ENCODE measurements around the gene RAPGEF1. TPM values are rescaled to one million over a fixed set of nuclear protein-coding genes. Genes with fewer than 3 reads are reported as not detected.
A peak's percentile ranks its signal among the peaks of the same experiment; 100 is the strongest.

The RAPGEF1 gene
- total RNA-seq, 1 donor from 2014 or later, result 73.1 TPM

- Mint-ChIP-seq H3K27me3 (ENCODE audit: low read depth) (no peaks in the 10 kb centered on the region), H3K36me3 (ENCODE audit: low read depth) (peaks cover 40% of the 10 kb centered on the region), H3K4me3 (ENCODE audit: unreplicated experiment) (no peak overlapping the region), H3K9me3 (ENCODE audit: low read depth) (no peaks in the 10 kb centered on the region), H3K27ac (ENCODE audit: unreplicated experiment) (no peak overlapping the region), H3K4me1 (ENCODE audit: low read depth) (peaks cover 13% of the 10 kb centered on the region)
- TF ChIP-seq CTCF (IDR thresholded peaks at IDR 0.05), result no peak
- DNase-seq (ENCODE audit: low spot score), result peak; percentile 33
These were observed 118.9 kb downstream of the RAPGEF1 start for GRCh38 chr9:131620764-131621520.

DNA sequence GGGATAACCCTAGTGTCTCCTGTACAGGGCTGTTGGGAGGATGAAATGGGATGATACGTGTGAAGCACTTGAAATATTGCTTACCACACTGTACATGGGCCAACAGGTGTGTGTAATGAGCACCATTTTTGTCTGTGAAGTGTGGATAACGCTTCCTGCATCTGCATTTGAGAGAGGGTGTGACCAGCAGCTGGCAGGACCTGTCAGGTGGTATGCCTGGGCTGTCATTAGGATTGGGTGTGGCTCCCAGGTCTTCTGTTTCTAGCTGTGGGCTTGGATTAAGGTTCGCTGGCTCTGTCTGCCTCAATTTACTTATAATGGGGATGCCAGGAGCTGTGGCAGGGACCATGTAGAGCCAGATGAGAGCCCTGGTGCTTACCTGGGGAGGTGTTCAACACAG lies 120.2 kb downstream of the RAPGEF1 start:
- no peak for TF ChIP-seq CTCF (IDR thresholded peaks at IDR 0.05)
- H3K36me3 Mint-ChIP-seq (ENCODE audit: low read depth), result peaks cover 45% of the 10 kb centered on the region
- no peak overlapping the region for H3K4me3 Mint-ChIP-seq (ENCODE audit: unreplicated experiment)
- H3K27ac Mint-ChIP-seq (ENCODE audit: unreplicated experiment), result no peak overlapping the region
- no peaks in the 10 kb centered on the region for H3K27me3 Mint-ChIP-seq (ENCODE audit: low read depth)
- DNase-seq (ENCODE audit: low spot score), result no peak
- H3K9me3 Mint-ChIP-seq (ENCODE audit: low read depth), result no peaks in the 10 kb centered on the region
- peaks cover 9% of the 10 kb centered on the region for H3K4me1 Mint-ChIP-seq (ENCODE audit: low read depth)

DNA sequence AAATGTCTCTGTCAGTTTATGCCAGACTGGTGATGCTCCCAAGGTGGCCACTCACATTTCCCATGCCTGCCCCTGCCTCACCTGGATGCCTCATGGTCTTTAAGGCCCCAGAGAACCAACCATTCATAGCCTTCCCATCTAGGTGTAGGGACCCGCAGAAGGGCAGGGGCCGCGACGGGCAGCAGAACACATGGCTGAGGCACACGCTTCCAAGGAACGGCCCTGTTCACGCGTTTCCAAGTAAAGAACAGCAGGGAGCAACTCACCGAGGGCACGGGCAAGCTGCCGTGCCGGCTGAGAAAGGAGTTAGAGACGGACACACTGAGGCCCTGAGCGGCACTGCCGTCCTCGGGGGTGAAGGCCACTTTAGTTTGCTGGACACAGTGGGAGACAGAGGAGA lies 121.1 kb downstream of the RAPGEF1 start:
- Mint-ChIP-seq H3K36me3 (ENCODE audit: low read depth) (peaks cover 45% of the 10 kb centered on the region), H3K9me3 (ENCODE audit: low read depth) (no peaks in the 10 kb centered on the region), H3K27me3 (ENCODE audit: low read depth) (no peaks in the 10 kb centered on the region), H3K27ac (ENCODE audit: unreplicated experiment) (no peak overlapping the region), H3K4me3 (ENCODE audit: unreplicated experiment) (no peak overlapping the region), H3K4me1 (ENCODE audit: low read depth) (peaks cover 9% of the 10 kb centered on the region)
- no peak for TF ChIP-seq CTCF (IDR thresholded peaks at IDR 0.05)
- peak; percentile 64 for DNase-seq (ENCODE audit: low spot score)

DNA sequence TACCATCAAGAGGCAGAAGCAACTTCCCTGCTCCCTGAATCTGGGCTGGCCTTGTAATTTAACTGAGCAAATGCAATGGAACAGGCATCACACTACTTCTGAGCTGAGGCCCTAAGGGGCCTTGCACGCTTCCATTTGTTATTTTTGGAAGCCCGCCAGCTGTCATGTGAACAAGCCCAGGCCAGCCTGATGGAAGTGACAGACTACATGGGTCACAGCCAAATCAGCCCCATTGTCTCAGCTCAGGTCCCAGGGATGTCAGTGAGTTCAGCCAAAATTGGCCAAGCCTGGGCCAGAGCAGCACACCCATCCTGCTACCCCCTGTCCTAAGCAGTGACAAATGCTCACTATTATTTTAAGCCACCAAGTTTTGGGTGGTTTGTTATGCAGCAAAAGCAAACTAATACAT lies 121.8 kb downstream of the RAPGEF1 start:
- Mint-ChIP-seq H3K4me3 (ENCODE audit: unreplicated experiment) (no peak overlapping the region), H3K4me1 (ENCODE audit: low read depth) (peaks cover 9% of the 10 kb centered on the region), H3K9me3 (ENCODE audit: low read depth) (no peaks in the 10 kb centered on the region)

DNA sequence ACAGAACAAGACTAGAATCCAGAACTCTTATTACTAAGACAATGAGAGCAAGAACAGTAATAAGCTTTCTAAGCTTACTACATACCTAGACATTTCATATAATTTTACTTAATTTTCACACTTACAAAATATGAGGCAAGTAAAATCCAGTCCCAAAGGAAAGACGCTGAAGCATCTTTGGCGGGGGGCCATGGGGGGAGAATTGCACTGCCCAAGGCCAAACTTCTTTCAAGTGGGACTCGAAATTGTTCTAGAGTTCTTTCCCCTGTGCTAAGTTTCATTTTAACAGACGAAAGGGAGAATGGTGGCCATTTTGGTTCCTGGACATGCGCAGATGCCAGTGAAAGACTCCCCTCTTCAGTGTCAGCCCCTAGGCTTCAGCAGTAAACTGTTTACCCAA lies 122.3 kb downstream of the RAPGEF1 start:
- Mint-ChIP-seq H3K4me3 (ENCODE audit: unreplicated experiment) (no peak overlapping the region), H3K27me3 (ENCODE audit: low read depth) (no peaks in the 10 kb centered on the region), H3K4me1 (ENCODE audit: low read depth) (peaks cover 9% of the 10 kb centered on the region), H3K9me3 (ENCODE audit: low read depth) (no peaks in the 10 kb centered on the region), H3K36me3 (ENCODE audit: low read depth) (peaks cover 48% of the 10 kb centered on the region), H3K27ac (ENCODE audit: unreplicated experiment) (no peak overlapping the region)
- no peak for TF ChIP-seq CTCF (IDR thresholded peaks at IDR 0.05)
- no peak for DNase-seq (ENCODE audit: low spot score)

More for the DNA sequence above, 121.8 kb downstream of the RAPGEF1 start:
- H3K27ac Mint-ChIP-seq (ENCODE audit: unreplicated experiment), result peak overlapping the region; percentile 54
- no peak for DNase-seq (ENCODE audit: low spot score)
- peaks cover 47% of the 10 kb centered on the region for H3K36me3 Mint-ChIP-seq (ENCODE audit: low read depth)
- H3K27me3 Mint-ChIP-seq (ENCODE audit: low read depth), result no peaks in the 10 kb centered on the region
- no peak for TF ChIP-seq CTCF (IDR thresholded peaks at IDR 0.05)

All from chondrocyte (in vitro differentiated cells).